Activated CD4-positive, alpha-beta memory T cell treated with anti-CD3 and anti-CD28 coated beads for 36 hours (primary cell): ENCODE results near the gene RNF13. TPM values are rescaled to one million over a fixed set of nuclear protein-coding genes. Genes with fewer than 3 reads are reported as not detected.
"Not testable (repeated sequence)": the region's sequence is repeated elsewhere in the genome, so short reads cannot be mapped to it uniquely, and the experiment has no call there.

ENCODE experiments used
- CTCF ChIA-PET: fragments of 350-600 bp; sonication (Branson Sonifier 250); formaldehyde crosslinking; loops from one replicate; lab custom pipeline; 2021; ENCODE audit warnings: antibody characterized with exemption, inconsistent platforms; lab: Charles Lee
- POLR2A ChIA-PET: fragments of 350-600 bp; sonication (Branson Sonifier 250); formaldehyde crosslinking; loops from one replicate; lab custom pipeline; 2021; ENCODE audit warnings: antibody characterized with exemption; lab: Charles Lee
- DNase-seq: peaks from one replicate; pipeline ENCODE4 v3.0.0-alpha.2; 2020
- H3K27ac Mint-ChIP-seq: one replicate; pipeline ENCODE4 v1.8.0; 2021; ENCODE audit warnings: mixed read lengths
- H3K27me3 Mint-ChIP-seq: one replicate; pipeline ENCODE4 v1.8.0; 2021; ENCODE audit warnings: mixed read lengths
- H3K36me3 Mint-ChIP-seq: one replicate; pipeline ENCODE4 v1.8.0; 2021; ENCODE audit warnings: mixed read lengths
- H3K4me1 Mint-ChIP-seq: one replicate; pipeline ENCODE4 v1.8.0; 2021; ENCODE audit warnings: low read depth, mixed read lengths
- H3K4me3 Mint-ChIP-seq: one replicate; pipeline ENCODE4 v1.8.0; 2021; ENCODE audit warnings: mild to moderate bottlenecking, mixed read lengths
- H3K9me3 Mint-ChIP-seq: one replicate; pipeline ENCODE4 v1.8.0; 2021; ENCODE audit warnings: mixed read lengths
- intact Hi-C: fragments of 100-400 bp; cut with micrococcal nuclease; formaldehyde crosslinking; loops from one replicate; pipeline ENCODE4 v1.15.1; 2023
- total RNA-seq, 2 experiments: library from RNA; stranded (reverse); gene quantifications; one replicate each; pipeline ENCODE4 v1.2.3, GENCODE V29; 2021

RNF13 gene
- total RNA-seq, 2 experiments from 2014 or later: 29.4 to 31.5 TPM

DNA sequence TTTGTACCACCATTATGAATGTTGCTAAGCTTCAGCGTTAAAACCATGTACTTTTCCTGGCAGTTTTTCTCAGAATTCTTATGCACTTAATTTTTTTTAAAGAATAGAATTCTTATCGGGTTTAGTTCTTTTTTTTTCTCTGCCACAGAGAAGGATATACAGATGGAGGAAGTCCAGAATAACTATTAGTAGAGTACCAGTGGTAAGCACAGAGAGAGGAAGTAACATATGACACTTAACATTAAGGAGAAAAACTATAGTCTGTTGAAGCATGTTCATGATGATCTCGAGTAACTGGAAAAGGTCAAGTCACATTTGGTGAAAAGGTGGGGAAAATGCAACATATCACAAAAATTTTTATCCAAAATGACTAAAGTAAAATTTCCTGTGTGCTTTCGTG lies 68.9 kb downstream of the RNF13 start:
- no peak for DNase-seq
- ChIA-PET POLR2A (interaction anchor here (0.6 kb wide), 1 partner anchor 26 kb away, joined by 3 read pairs; no protein-coding TSS in a partner anchor), CTCF (no interaction called here)
- no peaks in the 10 kb centered on the region for H3K27me3 Mint-ChIP-seq
- H3K27ac Mint-ChIP-seq: no peak overlapping the region
- H3K36me3 Mint-ChIP-seq: peaks cover 17% of the 10 kb centered on the region
- H3K4me3 Mint-ChIP-seq: no peak overlapping the region
- H3K9me3 Mint-ChIP-seq: peaks cover 10% of the 10 kb centered on the region
- H3K4me1 Mint-ChIP-seq: peaks cover 6% of the 10 kb centered on the region
- intact Hi-C loops: no loop called here

DNA sequence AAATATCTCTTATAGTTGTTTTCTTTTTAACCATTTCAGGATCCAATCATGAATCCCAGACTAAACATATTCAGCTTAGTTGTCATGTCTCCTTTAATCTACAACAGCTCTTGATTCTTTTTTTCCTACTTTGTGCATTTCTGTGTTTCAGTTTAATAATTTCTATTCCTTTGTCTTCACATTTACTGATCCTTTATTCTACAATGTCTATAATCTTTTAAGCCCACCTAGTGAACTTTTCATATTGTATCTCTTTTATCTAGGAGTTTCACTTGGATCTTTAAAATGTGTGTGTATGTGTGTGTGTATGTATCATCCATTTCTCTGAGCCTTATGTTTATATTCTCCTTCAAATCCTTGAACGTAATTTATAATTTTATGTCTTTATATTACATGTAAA lies 70.1 kb downstream of the RNF13 start:
- CTCF ChIA-PET: no interaction called here
- H3K27me3 Mint-ChIP-seq: no peaks in the 10 kb centered on the region
- POLR2A ChIA-PET: no interaction called here

DNA sequence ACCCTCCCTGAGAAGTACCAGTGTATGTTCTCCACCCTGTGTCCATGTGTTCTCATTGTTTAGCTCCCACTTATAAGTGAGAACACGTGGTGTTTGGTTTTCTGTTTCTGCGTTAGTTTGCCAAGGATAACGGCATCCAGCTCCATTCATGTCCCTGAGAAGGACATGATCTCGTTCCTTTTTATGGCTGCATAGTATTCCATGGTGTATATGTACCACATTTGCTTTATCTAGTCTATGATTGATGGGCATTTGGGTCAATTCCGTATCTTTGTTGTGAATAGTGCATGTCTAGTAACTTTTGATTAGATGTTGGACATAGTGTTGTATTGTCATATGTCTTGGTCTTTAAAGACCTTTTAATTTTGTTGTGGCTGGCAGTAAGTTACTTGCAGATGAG lies 70.8 kb downstream of the RNF13 start:
- DNase-seq, H3K27ac Mint-ChIP-seq, H3K4me1 Mint-ChIP-seq, H3K9me3 Mint-ChIP-seq, H3K27me3 Mint-ChIP-seq, CTCF ChIA-PET, intact Hi-C loops, H3K4me3 Mint-ChIP-seq, POLR2A ChIA-PET: not testable (repeated sequence)
- peaks cover 24% of the 10 kb centered on the region for H3K36me3 Mint-ChIP-seq

More for the DNA sequence above, 70.1 kb downstream of the RNF13 start:
- no peak overlapping the region for H3K4me3 Mint-ChIP-seq
- DNase-seq: no peak
- H3K4me1 Mint-ChIP-seq: peaks cover 6% of the 10 kb centered on the region
- peaks cover 10% of the 10 kb centered on the region for H3K9me3 Mint-ChIP-seq
- H3K36me3 Mint-ChIP-seq: peaks cover 23% of the 10 kb centered on the region
- intact Hi-C loops: no loop called here
- H3K27ac Mint-ChIP-seq: no peak overlapping the region

DNA sequence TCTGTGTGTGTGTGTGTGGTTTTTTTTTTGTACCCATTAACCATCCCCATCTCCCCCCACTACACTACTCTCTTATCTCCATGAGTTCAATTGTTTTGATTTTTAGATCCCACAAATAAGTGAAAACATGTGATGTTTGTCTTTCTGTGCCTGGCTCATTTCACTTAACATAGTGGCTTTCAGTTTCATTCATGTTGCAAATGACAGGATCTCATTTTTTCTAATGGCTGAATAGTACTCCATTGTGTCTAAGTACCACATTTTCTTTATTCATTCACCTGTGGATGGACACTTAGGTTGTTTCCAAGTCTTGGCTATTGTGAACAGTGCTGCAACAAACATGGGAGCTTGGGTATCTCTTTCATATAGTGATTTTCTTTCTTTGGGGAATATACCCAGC lies 71.8 kb downstream of the RNF13 start:
- POLR2A ChIA-PET, H3K9me3 Mint-ChIP-seq, H3K4me3 Mint-ChIP-seq, CTCF ChIA-PET, H3K27ac Mint-ChIP-seq, intact Hi-C loops, H3K4me1 Mint-ChIP-seq, H3K27me3 Mint-ChIP-seq, DNase-seq: not testable (repeated sequence)
- H3K36me3 Mint-ChIP-seq: peaks cover 24% of the 10 kb centered on the region

DNA sequence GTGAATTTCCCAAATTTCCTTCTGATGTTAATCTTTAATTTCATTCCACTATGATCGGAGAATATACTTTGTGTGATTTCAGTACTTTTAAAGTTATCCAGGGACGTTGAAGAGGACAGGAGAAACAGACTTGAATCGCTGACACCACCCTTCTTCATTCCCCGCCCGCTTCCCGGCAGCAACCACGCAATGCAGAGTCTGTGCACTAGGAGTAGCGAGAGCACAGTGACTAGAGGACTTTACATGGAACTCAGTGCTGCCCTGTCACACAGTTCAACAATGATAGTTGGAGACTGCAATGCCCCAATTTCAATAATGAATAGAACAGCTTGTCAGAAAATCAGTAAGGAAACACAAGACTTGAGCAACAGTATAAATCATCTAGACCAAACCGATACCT lies 73.9 kb downstream of the RNF13 start:
- peaks cover 23% of the 10 kb centered on the region for H3K36me3 Mint-ChIP-seq
- ChIA-PET POLR2A (no interaction called here), CTCF (no interaction called here)
- H3K27ac Mint-ChIP-seq: no peak overlapping the region
- no peaks in the 10 kb centered on the region for H3K27me3 Mint-ChIP-seq
- intact Hi-C loops: no loop called here
- no peak for DNase-seq
- H3K4me3 Mint-ChIP-seq: no peak overlapping the region
- H3K4me1 Mint-ChIP-seq: peaks cover 8% of the 10 kb centered on the region
- H3K9me3 Mint-ChIP-seq: peaks cover 10% of the 10 kb centered on the region

DNA sequence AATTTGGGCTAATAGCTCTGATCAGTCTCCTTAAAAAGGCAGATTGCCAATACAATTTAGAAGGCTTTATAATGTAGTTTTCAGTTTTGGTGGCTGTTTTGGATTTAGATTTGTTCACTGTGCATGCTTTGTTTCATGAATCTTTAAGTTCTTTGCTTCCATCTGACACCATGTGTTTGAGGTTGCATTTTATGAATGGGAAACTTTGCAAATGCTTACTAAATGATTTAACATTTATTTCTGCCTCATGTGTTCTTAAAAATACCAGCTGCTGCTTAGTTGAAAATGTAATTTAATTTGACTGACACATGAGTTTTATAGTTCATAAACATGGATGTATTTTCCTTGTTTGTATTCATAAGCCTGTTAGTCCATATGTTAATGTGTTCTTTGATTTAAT lies 78.6 kb downstream of the RNF13 start:
- ChIA-PET CTCF (no interaction called here), POLR2A (no interaction called here)
- no peak for DNase-seq
- Mint-ChIP-seq H3K4me3 (no peak overlapping the region), H3K27ac (no peak overlapping the region), H3K27me3 (no peaks in the 10 kb centered on the region), H3K36me3 (peaks cover 15% of the 10 kb centered on the region), H3K4me1 (peaks cover 2% of the 10 kb centered on the region), H3K9me3 (no peaks in the 10 kb centered on the region)
- intact Hi-C loops: no loop called here

DNA sequence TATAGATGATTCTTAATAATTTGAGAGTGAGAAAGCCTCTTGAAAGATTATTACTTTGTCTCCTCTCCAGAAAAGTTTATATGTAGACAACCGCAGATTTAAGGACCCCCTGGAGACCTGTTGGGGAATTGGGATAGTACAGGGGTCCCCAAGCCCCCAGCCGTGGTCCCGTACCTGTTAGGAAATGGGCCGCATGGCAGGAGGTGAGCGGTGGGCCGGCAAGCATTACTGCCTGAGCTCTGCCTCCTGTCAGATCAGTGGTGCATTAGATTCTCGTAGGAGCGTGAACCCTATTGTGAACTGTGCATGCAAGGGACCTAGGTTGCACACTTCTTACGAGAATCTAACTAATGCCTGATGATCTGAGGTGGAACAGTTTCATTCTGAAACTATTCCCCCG lies 79.4 kb downstream of the RNF13 start:
- peaks cover 2% of the 10 kb centered on the region for H3K4me1 Mint-ChIP-seq
- ChIA-PET CTCF (no interaction called here), POLR2A (no interaction called here)
- peaks cover 15% of the 10 kb centered on the region for H3K36me3 Mint-ChIP-seq
- H3K27me3 Mint-ChIP-seq: no peaks in the 10 kb centered on the region
- H3K27ac Mint-ChIP-seq: no peak overlapping the region
- intact Hi-C loops: no loop called here
- no peaks in the 10 kb centered on the region for H3K9me3 Mint-ChIP-seq
- H3K4me3 Mint-ChIP-seq: no peak overlapping the region
- no peak for DNase-seq

DNA sequence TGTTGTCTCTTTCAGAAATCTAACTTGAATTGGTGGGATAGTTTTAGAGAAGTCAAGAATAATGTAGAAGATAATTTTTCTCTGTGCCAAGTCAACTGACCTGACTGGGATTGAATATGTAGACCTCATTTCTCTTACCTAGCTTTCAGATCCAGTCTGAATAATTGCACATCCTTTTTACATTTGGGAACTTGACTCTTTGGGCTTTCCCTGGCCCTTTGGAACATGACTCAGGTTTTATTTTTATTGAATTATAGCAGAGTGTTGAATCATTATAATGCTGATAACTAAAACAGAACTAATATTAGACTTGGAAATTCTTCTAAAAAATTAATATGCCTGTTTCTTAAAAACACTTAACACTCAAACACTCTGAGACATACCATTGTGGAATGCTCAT lies 81.2 kb downstream of the RNF13 start:
- ChIA-PET CTCF (no interaction called here), POLR2A (no interaction called here)
- H3K27me3 Mint-ChIP-seq: no peaks in the 10 kb centered on the region
- intact Hi-C loops: no loop called here
- H3K9me3 Mint-ChIP-seq: no peaks in the 10 kb centered on the region
- H3K36me3 Mint-ChIP-seq: peaks cover 22% of the 10 kb centered on the region
- peaks cover 2% of the 10 kb centered on the region for H3K4me1 Mint-ChIP-seq
- DNase-seq: no peak
- H3K4me3 Mint-ChIP-seq: no peak overlapping the region
- H3K27ac Mint-ChIP-seq: no peak overlapping the region

DNA sequence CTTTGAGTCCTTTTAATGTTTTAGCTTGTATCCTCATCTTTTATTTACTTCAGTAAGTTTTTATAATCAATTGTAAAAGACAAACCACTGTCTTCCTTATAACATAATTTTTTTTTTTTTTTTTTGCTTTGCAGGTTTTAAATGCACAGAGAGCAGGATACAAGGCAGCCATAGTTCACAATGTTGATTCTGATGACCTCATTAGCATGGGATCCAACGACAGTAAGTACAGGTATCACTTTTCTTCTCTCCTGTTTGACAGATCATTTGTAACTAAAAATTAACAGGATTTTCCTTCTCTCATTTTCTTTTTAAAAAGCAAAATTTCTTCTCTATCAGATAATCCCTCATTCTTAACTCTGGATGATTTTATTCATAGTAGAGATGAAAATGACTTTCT lies 82.3 kb downstream of the RNF13 start:
- CTCF ChIA-PET: no interaction called here
- H3K27me3 Mint-ChIP-seq: no peaks in the 10 kb centered on the region
- intact Hi-C loops: no loop called here
- H3K27ac Mint-ChIP-seq: no peak overlapping the region
- DNase-seq: no peak
- H3K4me3 Mint-ChIP-seq: no peak overlapping the region
- no peaks in the 10 kb centered on the region for H3K9me3 Mint-ChIP-seq
- H3K36me3 Mint-ChIP-seq: peaks cover 19% of the 10 kb centered on the region
- POLR2A ChIA-PET: interaction anchor here (0.7 kb wide), 1 partner anchor 15 kb away, joined by 3 read pairs; no protein-coding TSS in a partner anchor
- H3K4me1 Mint-ChIP-seq: no peaks in the 10 kb centered on the region

DNA sequence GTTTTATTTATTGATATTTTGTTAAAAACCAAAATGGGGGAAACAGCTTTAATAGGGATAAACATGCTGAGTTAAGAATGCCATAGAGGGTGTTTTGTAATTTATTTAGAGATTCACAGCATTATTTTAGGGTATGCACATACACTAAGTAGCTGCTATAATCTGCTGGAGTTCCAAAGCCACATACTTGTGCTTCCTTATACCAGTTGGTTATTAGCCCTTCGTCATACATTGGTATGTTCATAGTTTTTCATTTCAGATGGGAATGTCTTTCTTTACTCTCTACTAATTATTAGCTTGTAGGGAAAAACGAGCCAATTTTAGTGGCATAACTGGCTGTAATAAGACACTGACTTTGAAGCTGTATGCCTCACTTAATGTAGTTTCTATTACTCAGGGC lies 82.8 kb downstream of the RNF13 start:
- Mint-ChIP-seq H3K27me3 (no peaks in the 10 kb centered on the region), H3K4me3 (no peak overlapping the region), H3K27ac (no peak overlapping the region), H3K36me3 (peaks cover 19% of the 10 kb centered on the region), H3K9me3 (no peaks in the 10 kb centered on the region), H3K4me1 (no peaks in the 10 kb centered on the region)
- no peak for DNase-seq
- intact Hi-C loops: no loop called here
- ChIA-PET CTCF (interaction anchor here (0.6 kb wide), 1 partner anchor 53 kb away, joined by 4 read pairs; no protein-coding TSS in a partner anchor), POLR2A (no interaction called here)

DNA sequence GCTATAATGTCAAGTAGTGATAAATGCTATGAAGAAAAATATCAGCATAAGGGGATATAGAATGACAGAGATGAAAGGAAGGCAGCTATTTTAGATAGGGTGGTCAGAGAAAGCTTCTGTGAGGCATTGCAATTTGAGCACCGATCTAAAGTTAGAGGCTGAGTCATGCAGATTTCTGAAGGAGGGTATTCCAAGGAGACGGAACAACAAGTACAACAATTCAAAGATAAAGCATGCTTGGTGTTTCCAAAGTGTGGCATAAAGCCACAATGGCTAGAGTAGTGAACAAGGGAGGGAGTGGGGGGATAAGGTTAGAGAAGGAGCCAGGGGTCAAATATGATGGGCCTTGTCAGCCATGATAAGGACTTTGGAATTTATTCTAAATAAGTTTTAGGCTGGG lies 85.8 kb downstream of the RNF13 start:
- no peaks in the 10 kb centered on the region for H3K4me1 Mint-ChIP-seq
- H3K36me3 Mint-ChIP-seq: peaks cover 19% of the 10 kb centered on the region
- no peak overlapping the region for H3K27ac Mint-ChIP-seq
- no peaks in the 10 kb centered on the region for H3K9me3 Mint-ChIP-seq
- CTCF ChIA-PET: interaction anchor here (1.7 kb wide), 1 partner anchor 19 kb away, joined by 5 read pairs; no protein-coding TSS in a partner anchor
- intact Hi-C loops: no loop called here
- POLR2A ChIA-PET: no interaction called here
- no peak for DNase-seq
- H3K4me3 Mint-ChIP-seq: no peak overlapping the region
- H3K27me3 Mint-ChIP-seq: no peaks in the 10 kb centered on the region

DNA sequence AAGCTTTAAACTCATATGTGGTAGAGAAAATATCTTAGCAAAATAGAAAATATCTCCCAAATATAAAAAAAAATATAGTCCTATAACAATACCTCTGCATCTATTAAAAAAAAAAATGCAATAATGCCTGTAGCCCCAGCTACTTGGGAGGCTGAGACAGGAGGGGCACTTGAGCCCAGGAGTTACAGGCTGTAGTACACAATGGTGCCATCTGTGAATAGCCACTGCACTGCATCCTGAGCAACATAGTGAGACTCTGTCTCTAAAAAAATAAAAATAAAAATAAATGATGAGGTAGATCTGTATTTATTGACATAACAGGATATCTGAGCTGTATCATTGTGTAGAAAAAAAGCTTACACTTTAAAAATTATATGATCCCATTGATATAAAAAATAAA lies 87.3 kb downstream of the RNF13 start:
- Mint-ChIP-seq H3K9me3 (no peaks in the 10 kb centered on the region), H3K27me3 (no peaks in the 10 kb centered on the region), H3K36me3 (peaks cover 22% of the 10 kb centered on the region), H3K4me1 (no peaks in the 10 kb centered on the region), H3K4me3 (no peak overlapping the region), H3K27ac (no peak overlapping the region)
- intact Hi-C loops: no loop called here
- CTCF ChIA-PET: interaction anchor here (1.7 kb wide), 1 partner anchor 20 kb away, joined by 5 read pairs; no protein-coding TSS in a partner anchor
- no peak for DNase-seq
- POLR2A ChIA-PET: no interaction called here

DNA sequence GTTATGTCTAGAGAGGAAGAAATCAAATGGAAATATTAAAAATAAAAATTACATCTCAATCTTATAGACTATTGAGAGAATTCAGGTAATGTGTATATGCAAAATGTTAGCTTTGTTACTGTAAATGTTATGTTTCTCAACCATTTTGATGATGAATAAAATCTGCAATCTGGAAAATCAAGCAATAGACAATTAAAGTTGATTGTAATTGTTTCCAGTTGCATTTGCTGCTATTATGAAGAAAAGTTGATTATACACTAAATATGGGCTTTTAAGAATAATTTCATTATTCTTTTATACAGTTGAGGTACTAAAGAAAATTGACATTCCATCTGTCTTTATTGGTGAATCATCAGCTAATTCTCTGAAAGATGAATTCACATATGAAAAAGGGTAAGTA lies 88.8 kb downstream of the RNF13 start:
- CTCF ChIA-PET: interaction anchor here (1.0 to 1.2 kb wide), 3 partner anchors 22 to 130 kb away, joined by 3 to 6 read pairs (median 3); no protein-coding TSS in a partner anchor
- H3K4me1 Mint-ChIP-seq: no peaks in the 10 kb centered on the region
- intact Hi-C loops: no loop called here
- POLR2A ChIA-PET: no interaction called here
- no peaks in the 10 kb centered on the region for H3K27me3 Mint-ChIP-seq
- no peaks in the 10 kb centered on the region for H3K9me3 Mint-ChIP-seq
- H3K27ac Mint-ChIP-seq: no peak overlapping the region
- H3K36me3 Mint-ChIP-seq: peaks cover 18% of the 10 kb centered on the region
- no peak for DNase-seq
- no peak overlapping the region for H3K4me3 Mint-ChIP-seq
